M059J (cell line): ENCODE results near the gene ZNF672. TPM values are rescaled to one million over a fixed set of nuclear protein-coding genes. Genes with fewer than 3 reads are reported as not detected.

Experiments
- DNase-seq: peaks from one replicate; pipeline ENCODE4 v3.0.0-alpha.2; 2012; ENCODE audit warnings: low read depth
- total RNA-seq: library from RNA; depleted of rRNA; stranded (reverse); fragments of >200 nt; shearing (Covaris generic); gene quantifications from 2 replicates; pipeline ENCODE4 v1.2.3, GENCODE V29; 2014

Gene ZNF672
- total RNA-seq, 1 experiment from 2014 or later, result 16.4 TPM

GRCh38 chr1:248834343-248834940 is 3.6 kb upstream of the ZNF672 start:
- no peak for DNase-seq

DNA sequence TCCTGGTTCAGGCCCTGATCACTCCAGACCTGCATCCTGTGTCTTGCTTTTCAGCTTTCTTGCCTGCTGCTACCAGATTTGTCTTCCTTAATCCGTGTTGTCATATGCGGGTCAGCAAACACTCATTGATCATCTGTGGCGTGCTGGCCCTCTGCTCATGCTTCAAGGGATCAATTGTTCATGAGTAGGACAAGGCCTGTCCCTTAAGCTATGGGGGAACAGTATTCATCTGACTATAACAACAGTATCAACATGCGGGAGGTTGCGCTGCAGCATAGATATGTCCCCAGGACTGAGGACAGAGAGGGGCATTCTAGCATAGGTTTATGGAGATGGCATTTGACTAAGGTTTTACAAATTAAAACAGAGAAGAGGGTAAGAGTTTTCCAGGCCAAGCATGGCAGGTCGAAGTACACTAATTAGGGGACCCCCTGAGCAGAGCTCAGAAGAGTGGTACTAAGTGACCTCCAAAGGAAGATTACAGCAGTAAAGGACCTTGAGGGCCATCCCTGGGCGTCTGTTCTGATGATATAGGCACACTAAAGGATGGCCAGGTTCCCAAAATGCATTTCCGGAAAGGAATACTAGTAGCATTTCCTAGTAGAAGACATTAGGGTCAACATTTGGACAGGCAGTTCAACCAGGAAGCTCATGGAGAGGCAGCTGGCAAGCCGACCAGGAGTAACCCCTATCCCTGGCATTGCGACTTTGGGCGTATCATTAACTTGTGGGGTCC is 811 bp upstream of the ZNF672 start:
- peak; percentile 14 for DNase-seq

- peak; percentile 84 for DNase-seq
Measured at GRCh38 chr1:248838357-248839167, 538 bp downstream of the ZNF672 start.

DNA sequence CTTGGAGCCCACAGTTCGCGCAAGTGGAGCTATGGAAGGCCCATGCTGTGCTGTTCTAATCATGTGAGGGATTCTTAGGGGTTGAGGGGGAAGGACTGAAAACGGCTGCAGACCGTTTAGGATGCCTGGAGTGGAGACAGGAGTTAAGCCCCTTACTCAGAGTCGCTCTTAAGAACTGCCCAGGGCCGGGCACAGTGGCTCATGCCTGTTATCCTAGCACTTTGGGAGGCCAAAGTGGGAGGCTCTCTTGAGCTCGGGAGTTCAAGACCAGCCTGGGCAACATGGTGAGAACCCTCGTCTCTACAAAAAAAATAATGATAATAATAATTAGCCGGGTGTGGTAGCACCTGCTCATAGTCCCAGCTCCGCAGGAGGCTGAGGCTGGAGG is 1.1 kb downstream of the ZNF672 start:
- no peak for DNase-seq

- no peak for DNase-seq
Measured at GRCh38 chr1:248840946-248841345, 2.9 kb downstream of the ZNF672 start.

- DNase-seq, result peak; percentile 20
Measured at GRCh38 chr1:248841702-248842395, 3.8 kb downstream of the ZNF672 start.

DNA sequence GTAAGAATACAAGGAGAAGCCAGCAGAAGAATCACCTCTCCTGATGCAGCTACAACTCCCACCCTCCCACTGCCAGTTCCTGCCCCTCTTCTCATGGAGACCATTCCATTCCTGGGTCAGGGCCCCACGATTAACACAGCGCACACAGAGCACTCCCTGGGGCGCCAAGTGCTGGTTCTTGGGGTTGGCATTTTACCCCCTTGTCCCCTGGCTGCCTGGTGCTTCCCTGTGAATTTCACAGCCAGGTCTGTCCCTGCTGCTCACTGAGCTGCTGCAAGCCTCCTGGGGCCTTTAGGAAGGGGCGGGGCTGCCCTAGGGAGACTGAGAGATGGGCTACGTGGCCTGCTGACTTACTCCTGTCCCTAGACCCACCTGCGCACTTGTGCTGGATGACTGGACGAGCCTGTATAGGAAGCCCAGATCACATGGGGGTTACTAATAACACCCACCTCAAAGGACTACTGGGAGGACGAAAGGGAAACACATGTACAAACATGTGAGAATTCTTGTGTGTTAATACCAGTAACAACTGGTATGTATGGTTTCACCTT is 4.8 kb downstream of the ZNF672 start:
- no peak for DNase-seq

- no peak for DNase-seq
Measured at GRCh38 chr1:248843687-248844086, 5.7 kb downstream of the ZNF672 start.

DNA sequence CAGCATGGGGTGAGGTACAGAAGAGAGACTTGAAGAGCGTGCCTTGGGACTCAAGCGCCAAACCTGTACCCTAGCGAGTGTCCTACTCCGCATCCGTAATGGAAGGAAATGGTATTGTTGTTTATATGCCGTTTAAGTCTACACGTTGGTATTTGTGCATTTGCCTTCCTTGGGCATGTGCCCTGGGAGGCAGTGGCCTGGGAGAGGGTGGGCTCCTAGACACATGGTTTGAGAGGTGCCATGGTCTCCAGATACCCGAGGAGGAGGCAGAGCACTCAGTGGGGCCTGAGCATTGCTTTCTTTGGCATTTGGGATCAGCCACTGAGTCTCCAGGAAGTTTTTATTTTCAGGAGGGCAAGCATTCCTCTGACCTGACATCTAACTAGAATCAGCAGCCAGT is 6.5 kb downstream of the ZNF672 start:
- no peak for DNase-seq

GRCh38 chr1:248847181-248847955 is 9.3 kb downstream of the ZNF672 start:
- DNase-seq, result no peak

GRCh38 chr1:248847956-248848561 is 10.0 kb downstream of the ZNF672 start:
- no peak for DNase-seq

DNA sequence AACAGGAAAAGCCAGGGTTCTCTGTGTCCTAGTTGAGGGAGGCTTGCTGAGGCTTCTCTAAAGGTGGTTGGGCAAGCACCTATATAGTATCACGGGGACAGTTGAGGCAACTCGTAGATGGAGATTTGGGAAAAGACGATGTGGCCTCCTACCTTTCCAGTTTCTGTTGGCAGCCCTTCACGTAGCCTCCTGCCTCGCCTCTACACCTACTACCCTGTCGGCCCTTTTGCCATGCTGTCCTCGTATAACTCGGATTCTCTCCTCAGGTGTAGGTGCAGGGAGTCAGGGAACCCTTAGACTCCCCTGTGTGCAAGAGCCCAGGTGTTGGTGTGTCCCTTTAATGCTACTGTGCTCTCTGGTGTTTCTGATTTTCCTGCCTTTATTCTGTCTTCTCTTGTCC is 10.6 kb downstream of the ZNF672 start:
- DNase-seq, result no peak

GRCh38 chr1:248849152-248849551 is 11.1 kb downstream of the ZNF672 start:
- DNase-seq, result no peak

- no peak for DNase-seq
Measured at GRCh38 chr1:248849637-248850036, 11.6 kb downstream of the ZNF672 start.

DNA sequence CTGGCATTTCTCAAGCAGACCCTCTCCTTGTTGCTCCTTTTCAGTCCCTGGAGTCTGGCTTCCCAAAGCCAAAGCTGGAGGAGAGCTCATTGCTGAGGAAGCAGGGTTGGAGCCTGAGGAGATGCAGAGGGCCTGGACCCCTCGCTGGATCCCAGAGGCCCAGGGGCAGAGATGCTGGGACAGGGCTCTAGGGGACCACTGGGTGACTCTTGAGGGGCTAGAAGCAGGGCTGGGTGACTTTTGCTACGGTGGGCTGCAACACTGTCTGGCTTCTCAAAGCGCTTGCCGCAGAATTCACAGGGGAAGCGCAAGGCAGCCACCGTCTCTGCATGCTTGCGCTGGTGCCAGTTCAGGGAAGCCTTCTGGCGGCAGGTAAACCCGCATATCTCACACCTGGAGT is 12.1 kb downstream of the ZNF672 start:
- DNase-seq, result no peak

DNA sequence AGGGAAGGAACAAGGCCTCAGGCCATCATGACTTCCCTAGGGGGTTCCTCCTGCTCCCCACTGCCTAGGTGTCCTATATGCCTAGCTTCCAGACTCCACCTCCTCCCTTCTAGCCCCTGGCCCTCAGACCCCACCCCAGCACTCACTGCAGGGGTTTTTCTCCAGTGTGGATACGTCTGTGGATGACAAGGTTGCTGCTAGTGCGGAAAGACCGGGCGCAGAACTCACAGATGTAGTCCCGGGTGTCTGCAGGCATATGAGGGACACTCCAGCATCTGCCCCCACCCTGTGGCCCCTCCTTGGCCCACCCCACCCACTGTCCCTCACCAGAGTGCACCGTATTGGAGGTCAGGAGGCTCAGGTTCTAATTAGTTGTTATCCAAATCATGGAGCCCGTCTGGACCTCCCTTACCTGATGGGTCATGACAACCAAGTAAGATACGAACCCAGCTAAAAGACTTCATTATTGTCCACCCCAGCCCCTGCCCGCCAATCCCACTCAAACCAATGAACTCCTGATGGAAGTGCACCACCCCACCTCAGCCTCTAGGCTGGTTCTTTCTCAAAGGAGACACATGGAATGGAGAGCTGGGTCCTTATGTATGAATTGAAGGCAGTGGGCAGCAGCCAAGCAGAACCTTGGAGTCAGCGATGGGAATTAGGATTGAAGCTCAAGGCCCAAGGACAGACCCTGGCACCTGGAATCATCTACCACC is 12.7 kb downstream of the ZNF672 start:
- DNase-seq, result no peak

- no peak for DNase-seq
Measured at GRCh38 chr1:248851390-248851789, 13.4 kb downstream of the ZNF672 start.

DNA sequence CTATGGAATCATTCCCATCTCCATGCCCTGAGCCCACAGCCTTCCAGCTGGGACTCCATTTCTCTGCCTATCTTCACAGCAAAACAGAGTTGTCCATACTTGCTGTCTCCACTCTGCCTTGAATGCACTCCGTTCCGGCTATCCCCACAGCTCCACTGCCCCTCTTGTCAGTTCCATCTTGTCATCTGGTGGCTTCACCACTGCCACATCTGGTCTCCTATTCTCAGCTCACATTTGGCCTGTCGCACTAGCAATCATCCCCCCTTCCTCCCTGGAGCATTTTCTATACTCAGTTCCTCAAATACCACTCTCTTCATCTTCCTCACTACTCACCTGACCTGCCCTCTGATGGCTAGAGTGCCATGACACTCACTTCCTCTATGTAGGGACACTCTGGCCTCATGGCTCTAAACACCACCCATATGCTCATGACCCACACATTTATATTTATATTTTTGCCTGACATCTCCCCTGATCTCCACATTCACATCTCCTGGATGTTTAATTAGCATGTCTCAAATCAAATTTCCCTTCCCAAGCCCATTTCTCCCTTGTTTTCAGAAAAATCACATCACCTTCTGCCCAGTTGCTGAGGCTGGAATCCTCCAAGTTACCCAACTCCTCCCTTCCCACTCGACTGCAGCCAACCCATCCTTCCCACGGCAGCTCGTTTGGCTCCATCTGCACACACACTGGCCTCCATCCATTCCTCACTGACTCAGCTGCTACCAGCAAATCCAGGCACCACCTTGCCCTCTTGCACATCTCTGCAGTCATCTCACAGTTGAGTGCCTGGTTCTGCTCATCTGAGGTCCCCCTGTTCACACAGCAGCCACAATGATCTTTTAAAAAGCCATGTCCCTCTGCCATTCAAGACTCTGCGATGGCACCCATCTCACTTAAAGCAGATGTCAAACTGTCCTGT is 14.7 kb downstream of the ZNF672 start:
- DNase-seq, result no peak
